Fibroblast of the aortic adventitia (primary cell): ENCODE data around the gene SPON1. TPM values are rescaled to one million over a fixed set of nuclear protein-coding genes. Genes with fewer than 3 reads are reported as not detected.
A peak's percentile ranks its signal among the peaks of the same experiment; 100 is the strongest.
"Not testable (repeated sequence)": the region's sequence is repeated elsewhere in the genome, so short reads cannot be mapped to it uniquely, and the experiment has no call there.

Source experiments
- DNase-seq: peaks from one replicate; pipeline ENCODE4 v3.0.0-alpha.2; 2010; ENCODE audit warnings: low read depth
- H3K4me3 ChIP-seq: 2 replicates; pipeline ENCODE4 v1.5.1; 2011; ENCODE audit warnings: low read depth, mild to moderate bottlenecking, control low read depth, low read length, moderate library complexity
- CTCF ChIP-seq: IDR thresholded peaks from 2 replicates; pipeline ENCODE4 v1.5.1; 2011; ENCODE audit warnings: mild to moderate bottlenecking, low read length, control low read depth, inconsistent platforms; ENCODE audit not compliant: insufficient read depth
- total RNA-seq: library from RNA; depleted of rRNA; stranded (reverse); fragments of >200 nt; gene quantifications from 2 replicates; pipeline ENCODE4 v1.2.3, GENCODE V29; 2012; ENCODE audit warnings: low replicate concordance

SPON1 gene
- total RNA-seq, 1 donor, result 3.5 TPM

- TF ChIP-seq CTCF, result no peak
- no peak overlapping the region for H3K4me3 ChIP-seq
- no peak for DNase-seq
Observed at GRCh38 chr11:13923716-13924650, 38.5 kb upstream of the SPON1 start.

- TF ChIP-seq CTCF, result no peak
- no peak overlapping the region for H3K4me3 ChIP-seq
- DNase-seq, result no peak
Observed at GRCh38 chr11:13924801-13925327, 37.7 kb upstream of the SPON1 start.

DNA sequence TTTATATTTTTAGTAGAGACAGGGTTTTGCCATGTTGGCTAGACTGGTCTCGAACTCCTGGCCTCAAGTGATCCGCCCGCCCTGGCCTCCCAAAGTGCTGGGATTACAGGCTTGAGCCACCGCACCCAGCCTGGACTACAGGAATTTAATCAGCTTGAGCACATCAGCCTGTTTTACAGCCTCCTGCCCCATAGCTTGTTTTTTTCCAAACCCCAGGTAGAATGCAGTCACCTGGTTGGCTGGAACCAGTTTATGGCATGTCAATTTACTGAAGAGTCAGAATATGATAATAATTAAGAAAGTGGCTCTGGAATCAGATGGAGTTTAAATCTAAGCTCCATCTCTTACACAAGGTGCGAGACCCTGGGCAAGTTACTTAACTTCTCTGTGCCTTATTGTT, 36.2 kb upstream of the SPON1 start:
- H3K4me3 ChIP-seq, DNase-seq: not testable (repeated sequence)

GRCh38 chr11:13926981-13927380, 35.5 kb upstream of the SPON1 start:
- no peak for DNase-seq
- no peak for TF ChIP-seq CTCF

DNA sequence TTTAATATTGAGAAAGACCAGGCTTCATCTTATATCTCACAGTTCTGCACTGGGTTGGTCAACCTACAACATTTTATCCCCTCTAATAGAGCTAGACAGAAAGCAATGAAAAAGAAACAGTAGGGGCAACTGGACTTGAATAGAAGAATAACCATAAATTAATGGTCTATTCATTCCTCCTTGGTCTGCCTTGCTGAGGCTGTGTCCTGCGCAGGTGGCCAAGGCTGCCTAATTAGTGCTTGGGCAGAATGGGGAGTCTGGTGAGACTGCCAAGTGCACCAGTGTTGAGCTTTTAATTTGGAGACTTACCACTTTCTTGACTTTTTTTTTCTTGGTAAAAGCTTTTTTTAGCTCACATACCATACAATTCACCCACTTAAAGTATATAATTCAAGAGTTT, 35.0 kb upstream of the SPON1 start:
- no peak for DNase-seq
- no peak overlapping the region for H3K4me3 ChIP-seq
- TF ChIP-seq CTCF, result no peak

More at GRCh38 chr11:13926981-13927380, 35.5 kb upstream of the SPON1 start:
- no peak overlapping the region for H3K4me3 ChIP-seq

DNA sequence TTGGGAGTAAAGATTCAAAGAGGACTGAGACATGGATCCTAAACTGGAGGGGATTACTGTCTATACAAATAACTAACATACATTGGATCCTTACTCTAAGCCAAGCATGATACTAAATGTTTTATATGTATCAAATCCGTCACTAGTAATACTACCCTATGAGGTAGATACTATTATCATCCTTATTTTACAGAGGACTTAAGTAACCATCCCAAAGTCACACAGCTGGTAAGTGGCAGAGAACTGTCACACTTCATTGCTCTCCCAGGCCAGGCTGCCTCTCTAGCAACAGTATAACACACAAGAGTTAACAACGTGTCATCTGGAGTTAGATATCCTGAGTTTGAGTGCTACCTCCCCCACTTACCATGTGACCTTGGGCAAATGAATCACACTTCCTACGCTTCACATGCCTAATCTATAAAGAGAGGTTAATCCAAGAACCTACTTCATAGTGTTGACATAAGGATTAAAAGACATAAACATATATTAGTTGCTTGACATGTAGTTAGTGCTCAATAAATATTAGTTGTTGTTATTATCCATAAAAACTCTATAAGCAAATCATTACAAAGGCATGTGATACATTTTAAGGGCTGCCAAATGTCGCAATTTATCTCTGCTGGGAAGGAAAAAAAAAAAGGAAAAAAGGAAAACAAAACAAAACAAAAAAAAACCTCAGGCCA, 33.8 kb upstream of the SPON1 start:
- H3K4me3 ChIP-seq, result no peak overlapping the region
- TF ChIP-seq CTCF, result no peak
- DNase-seq, result peak; percentile 77

GRCh38 chr11:13929395-13929891, 33.1 kb upstream of the SPON1 start:
- no peak overlapping the region for H3K4me3 ChIP-seq
- TF ChIP-seq CTCF, result no peak
- no peak for DNase-seq
